ENCODE data around the gene KNDC1. TPM values are rescaled to one million over a fixed set of nuclear protein-coding genes. Genes with fewer than 3 reads are reported as not detected.

Gene KNDC1
- total and polyA plus RNA-seq, 2 donors (not counting 3 experiments of a cell fraction or from before 2014, with no cell fraction given): not detected

GRCh38 chr10:133259602-133259989 is 99.6 kb downstream of the KNDC1 start:
- H3K36me3 ChIP-seq (ENCODE audit: control insufficient read depth in 2 of 2, extremely low read depth in 1 of 2, insufficient read depth in 2 of 2, low read length in 2 of 2): no peaks in the 10 kb centered on the region
- no peak overlapping the region for H3K4me3 ChIP-seq (replicated peaks in 1 of 3; ENCODE audit: insufficient read depth in 1 of 3, low read depth in 1 of 3, low read length in 3 of 3)
- TF ChIP-seq MYC (IDR thresholded peaks at IDR 0.05; ENCODE audit: low read depth, low read length) (no peak), POLR2A (IDR thresholded peaks at IDR 0.05; ENCODE audit: low read depth, low read length) (no peak), EZH2 (IDR thresholded peaks at IDR 0.05; ENCODE audit: borderline replicate concordance, low read depth, low read length, severe bottlenecking) (no peak), GATA2 (IDR thresholded peaks at IDR 0.05; ENCODE audit: insufficient read depth, insufficient read length, low read depth, low read length) (no peak), FOS (IDR thresholded peaks at IDR 0.05; ENCODE audit: borderline replicate concordance, insufficient read depth, low read length) (no peak), MAX (IDR thresholded peaks at IDR 0.05; ENCODE audit: insufficient read depth, insufficient read length) (no peak), CTCF (IDR thresholded peaks at IDR 0.05; ENCODE audit: extremely low read depth in 1 of 2, insufficient read depth in 1 of 2, low read depth in 1 of 2, low read length in 2 of 2) (no peak)
- no TSS peak for BruUV-seq (replicated peaks)
- peaks cover 26% of the 10 kb centered on the region for H3K4me1 ChIP-seq (ENCODE audit: control insufficient read depth, extremely low read depth, insufficient read depth, low read length)
- H3K9me1 ChIP-seq (replicated peaks; ENCODE audit: control insufficient read depth, extremely low read depth, insufficient read depth, low read length): no peaks in the 10 kb centered on the region
- no peaks in the 10 kb centered on the region for H4K20me1 ChIP-seq (replicated peaks; ENCODE audit: control insufficient read depth, extremely low read depth, insufficient read depth, low read length)
- CTCF ChIA-PET: interaction anchor here (1.0 to 2.4 kb wide), 4 partner anchors 13 to 605 kb away, joined by 3 to 9 read pairs (median 4); no protein-coding TSS in a partner anchor
- POLR2A ChIA-PET: no interaction called here
- no peaks in the 10 kb centered on the region for H3K9me3 ChIP-seq (replicated peaks; ENCODE audit: control insufficient read depth, insufficient read depth, low read length)
- no peak overlapping the region for H2AFZ ChIP-seq (ENCODE audit: low read depth, low read length)
- no peak for DNase-seq (ENCODE audit: low read depth, low spot score)
- H3K4me2 ChIP-seq (ENCODE audit: insufficient read depth, low read length): no peak overlapping the region
- H3K79me2 ChIP-seq (ENCODE audit: control insufficient read depth, insufficient read depth, low read length): no peaks in the 10 kb centered on the region
- intact Hi-C loops (cut with micrococcal nuclease): loop anchor here (1.0 kb wide), 2 partner anchors 34 to 48 kb away; no protein-coding TSS in a partner anchor
- dilution Hi-C loops (cut with MboI; ENCODE audit: extremely low pct_ligation_motif_present, low sequenced_read_pairs): no loop called here
- no peak for FAIRE-seq
- no peak overlapping the region for H3K27ac ChIP-seq (ENCODE audit: insufficient read depth, low read depth, low read length)
- no peak overlapping the region for H3K9ac ChIP-seq (replicated peaks; ENCODE audit: extremely low read depth, insufficient read depth, low read length)
- peaks cover 0 to 4% of the 10 kb centered on the region in 2 experiments for H3K27me3 ChIP-seq (ENCODE audit: control insufficient read depth in 2 of 2, insufficient read depth in 2 of 2, low read length in 2 of 2)
